Heart left ventricle (tissue), 16 donors: Measurements from ENCODE around the gene EGFL8. TPM values are rescaled to one million over a fixed set of nuclear protein-coding genes. Genes with fewer than 3 reads are reported as not detected.

Experiments
- ATAC-seq, 4 donors: fragments of 200-7000 bp; cut with Tn5 transposase; one replicate each; pipeline ENCODE4 v1.9.1; 2020 to 2022; ENCODE audit warnings: moderate library complexity in 4 of 4, mild to moderate bottlenecking in 3 of 4, moderate number of reproducible peaks in 1 of 4
- DNase-seq, 5 donors: peaks; one replicate each; pipeline ENCODE4 v3.0.0-alpha.2; 2020
- H3K27ac ChIP-seq, 12 donors: fragments of 200-600 bp; sonication (generic) in 4 of 12; one replicate each; pipeline versions ENCODE4 v1.5.0 to v1.8.0; 2016 to 2022; ENCODE audit warnings: mild to moderate bottlenecking in 2 of 12
- H3K27me3 ChIP-seq, 9 donors: fragments of 200-600 bp; sonication (generic) in 2 of 9; one replicate each; pipeline versions ENCODE4 v1.5.1 to v1.8.0; 2016 to 2022; ENCODE audit warnings: mild to moderate bottlenecking in 3 of 9
- H3K36me3 ChIP-seq, 9 donors: fragments of 200-600 bp; sonication (generic) in 2 of 9; one replicate each; pipeline versions ENCODE4 v1.5.0 to v1.8.0; 2018 to 2022; ENCODE audit warnings: mild to moderate bottlenecking in 2 of 9
- H3K4me1 ChIP-seq, 12 donors: fragments of 200-600 bp; sonication (generic) in 4 of 12; one replicate each; pipeline versions ENCODE4 v1.5.0 to v1.8.0; 2016 to 2022; ENCODE audit warnings: mild to moderate bottlenecking in 3 of 12
- H3K4me3 ChIP-seq, 12 donors: fragments of 200-600 bp; sonication (generic) in 4 of 12; one replicate each; pipeline versions ENCODE4 v1.5.0 to v1.8.0; 2017 to 2022; ENCODE audit warnings: mild to moderate bottlenecking in 9 of 12, moderate library complexity in 4 of 12
- H3K9me3 ChIP-seq, 12 donors: fragments of 200-600 bp; sonication (generic) in 4 of 12; one replicate each; pipeline versions ENCODE4 v1.5.0 to v1.8.0; 2016 to 2022; ENCODE audit warnings: mild to moderate bottlenecking in 1 of 12
- CTCF ChIP-seq, 12 donors: fragments of 200-600 bp; sonication (generic) in 4 of 12; IDR thresholded peaks; one replicate each; pipeline versions ENCODE4 v1.5.0 to v1.8.0; 2018 to 2022; ENCODE audit warnings: antibody characterized with exemption in 12 of 12, mild to moderate bottlenecking in 5 of 12
- POLR2A ChIP-seq, 2 donors: fragments of 450-650 bp; IDR thresholded peaks; one replicate each; pipeline ENCODE4 v1.6.1; 2017; ENCODE audit warnings: antibody characterized with exemption in 2 of 2, mild to moderate bottlenecking in 2 of 2, moderate library complexity in 2 of 2
- WGBS, 4 donors: extraction: QIAGEN DNeasy Blood & Tissue Kit in 2 of 4; methylation state at CpG; one replicate each; pipeline versions ENCODE4 v1.1.5 to v1.1.7; 2013 to 2018; 5-methylcytosine and 5-hydroxymethylcytosine counted together
- intact Hi-C, 10 donors: fragments of 100-400 bp; cut with DNase I; formaldehyde crosslinking; loops; one replicate each; pipeline versions ENCODE4 v1.11.1 to v1.14.2; 2022
- polyA plus RNA-seq, 2 donors: library from polyadenylated mRNA; stranded (reverse); fragments of 200-250 nt; gene quantifications; one replicate each; pipeline ENCODE4 v1.2.3, GENCODE V29; 2013
- total RNA-seq, 9 donors: library from RNA; depleted of rRNA in 2 of 9; stranded (reverse); fragments of >200 nt in 2 of 9; fragmentation: NEBNext Ultra II Directional in 3 of 9; extraction: Animal tissue kit (Norgen Biotek cat#: 25700) in 3 of 9; gene quantifications; one replicate each; pipeline versions ENCODE4 v1.1.0 to v1.2.4, GENCODE V29; 2016 to 2023
- donor health status: ischemic (EF 13 %, LVEDD 7.1; RV severe dilation, severe dysfunction).
- donor health status: healthy with polysubstance abuse.
- donor health status: DM: no; HTN: yes; CAD: no.
- donor health status: DM: no; HTN: no; CAD: no.
- donor health status: ischemic (EF 25% LVEDD 6.9; RV normal size, moderate dysfunction).
- donor health status: ischemic (EF 25% LVEDD 5.7; RV mildly dilated, moderate dysfunction).
- donor health status: healthy.
- donor health status: DM: yes; HTN: yes; CAD: no.
- donor health status: ischemic (EF 35%, LVEDD 5.7; RV mildly dilated, moderate dysfunction).
- donor health status: nonischemic (EF 11% LVEDD 7.7; RV severe dilation, severe dysfunction).
- donor health status: DM: yes; HTN: yes; CAD: no.
- donor health status: PGD.
- donor health status: ischemic (EF 29% LVEDD 5.4; RV normal size, mild dysfunction).
- donor health status: nonischemic (EF 23%, LVEDD 6.1; RV moderate dilation, normal function).

Gene EGFL8
- total and polyA plus RNA-seq, 11 donors = 2.4 to 11.2 (median 6.1) TPM

GRCh38 chr6:32212076-32212760 is 47.8 kb downstream of the EGFL8 start:
- peaks cover 0 to 64% (median 11%) of the 10 kb centered on the region in 9 donors for H3K36me3 ChIP-seq

GRCh38 chr6:32213649-32214048 is 49.3 kb downstream of the EGFL8 start:
- Histone ChIP-seq H3K36me3 (peaks cover 0 to 70% (median 23%) of the 10 kb centered on the region in 9 donors), H3K27ac (no peak overlapping the region), H3K27me3 (no peaks in the 10 kb centered on the region), H3K9me3 (no peaks in the 10 kb centered on the region), H3K4me1 (no peaks in the 10 kb centered on the region), H3K4me3 (no peak overlapping the region)
- TF ChIP-seq POLR2A (IDR thresholded peaks at IDR 0.05) = no peak
- no peak for TF ChIP-seq CTCF (IDR thresholded peaks at IDR 0.05)
- ATAC-seq (peak in 1 of 4 donors; percentile 27), DNase-seq (no peak)
- intact Hi-C loops = no loop called here
- 79 to 92% (median 85%) methylated on average over 6 of the region's 6 CpGs for WGBS, 4 donors

More at GRCh38 chr6:32212076-32212760, 47.8 kb downstream of the EGFL8 start:
- WGBS, 4 donors = 77 to 88% (median 85%) methylated on average over 12 of the region's 12 CpGs
- Histone ChIP-seq H3K4me3 (no peak overlapping the region), H3K9me3 (no peaks in the 10 kb centered on the region), H3K27ac (no peak overlapping the region), H3K27me3 (no peaks in the 10 kb centered on the region), H3K4me1 (no peaks in the 10 kb centered on the region)
- DNase-seq (no peak), ATAC-seq (peak in 2 of 4 donors; percentile 29 to 33)
- intact Hi-C loops = no loop called here
- no peak for TF ChIP-seq CTCF (IDR thresholded peaks at IDR 0.05)
- no peak for TF ChIP-seq POLR2A (IDR thresholded peaks at IDR 0.05)

GRCh38 chr6:32214126-32214525 is 49.7 kb downstream of the EGFL8 start:
- Histone ChIP-seq H3K9me3 (no peaks in the 10 kb centered on the region), H3K4me1 (no peaks in the 10 kb centered on the region), H3K4me3 (no peak overlapping the region), H3K36me3 (peaks cover 0 to 70% (median 23%) of the 10 kb centered on the region in 9 donors), H3K27me3 (no peaks in the 10 kb centered on the region), H3K27ac (no peak overlapping the region)
- no peak for TF ChIP-seq CTCF (IDR thresholded peaks at IDR 0.05)
- TF ChIP-seq POLR2A (IDR thresholded peaks at IDR 0.05) = no peak
- WGBS, 4 donors = 74 to 90% (median 86%) methylated on average over 3 of the region's 3 CpGs
- DNase-seq (no peak), ATAC-seq (no peak)
- intact Hi-C loops = no loop called here

- TF ChIP-seq POLR2A (IDR thresholded peaks at IDR 0.05) (no peak), CTCF (IDR thresholded peaks at IDR 0.05) (no peak)
- WGBS, 4 donors = 91 to 99% (median 96%) methylated on average over 4 of the region's 4 CpGs
- Histone ChIP-seq H3K4me3 (no peak overlapping the region), H3K27me3 (no peaks in the 10 kb centered on the region), H3K9me3 (no peaks in the 10 kb centered on the region), H3K27ac (no peak overlapping the region), H3K36me3 (peaks cover 0 to 75% (median 22%) of the 10 kb centered on the region in 9 donors), H3K4me1 (no peaks in the 10 kb centered on the region)
- DNase-seq (no peak), ATAC-seq (no peak)
- intact Hi-C loops = no loop called here
Measured at GRCh38 chr6:32215617-32216016, 51.2 kb downstream of the EGFL8 start.
